GM23338 (cell line): ENCODE measurements around the gene POLA1. TPM values are rescaled to one million over a fixed set of nuclear protein-coding genes. Genes with fewer than 3 reads are reported as not detected.

ENCODE experiments used
- ATAC-seq: fragments of 200-7000 bp; cut with Tn5 transposase; 3 replicates; pipeline ENCODE4 v1.9.1; 2020
- DNase-seq: peaks from one replicate; pipeline ENCODE4 v3.0.0-alpha.2; 2015; ENCODE audit warnings: low spot score
- H2AFZ ChIP-seq: fragments of 200-600 bp; sonication (generic); 2 replicates; pipeline ENCODE4 v1.8.0; 2016; ENCODE audit warnings: antibody characterized with exemption, mild to moderate bottlenecking, moderate library complexity
- H3F3A ChIP-seq: fragments of 200-600 bp; sonication (generic); replicated peaks from 2 replicates; pipeline ENCODE4 v1.8.0; 2017; ENCODE audit warnings: antibody characterized with exemption, mixed run types, low read depth
- H3K27ac ChIP-seq: fragments of 200-600 bp; sonication (generic); 2 replicates; pipeline ENCODE4 v1.6.1; 2016; ENCODE audit warnings: low read depth
- H3K27me3 ChIP-seq: fragments of 200-600 bp; sonication (generic); 2 replicates; pipeline ENCODE4 v1.8.0; 2016; ENCODE audit warnings: mild to moderate bottlenecking, mixed run types, moderate library complexity; ENCODE audit not compliant: insufficient read depth
- H3K36me3 ChIP-seq: fragments of 200-600 bp; sonication (generic); 2 replicates; pipeline ENCODE4 v1.8.0; 2016; ENCODE audit warnings: mild to moderate bottlenecking; ENCODE audit not compliant: insufficient read depth
- H3K4me1 ChIP-seq: fragments of 200-600 bp; sonication (generic); 2 replicates; pipeline ENCODE4 v1.8.0; 2016; ENCODE audit warnings: mild to moderate bottlenecking, moderate library complexity; ENCODE audit not compliant: insufficient read depth
- H3K4me2 ChIP-seq: fragments of 200-600 bp; sonication (generic); 2 replicates; pipeline ENCODE4 v1.7.1; 2017; ENCODE audit warnings: mixed run types
- H3K4me3 ChIP-seq: fragments of 200-600 bp; sonication (generic); 2 replicates; pipeline ENCODE4 v1.6.1; 2016; ENCODE audit warnings: mixed run types
- H3K79me2 ChIP-seq: fragments of 200-600 bp; sonication (generic); replicated peaks from 2 replicates; pipeline ENCODE4 v1.8.0; 2017; ENCODE audit warnings: mild to moderate bottlenecking; ENCODE audit not compliant: insufficient read depth
- H3K9me2 ChIP-seq: fragments of 200-600 bp; sonication (generic); 2 replicates; pipeline ENCODE4 v1.8.0; 2017; ENCODE audit not compliant: insufficient read depth
- H4K20me1 ChIP-seq: fragments of 200-600 bp; sonication (generic); replicated peaks from 2 replicates; pipeline ENCODE4 v1.8.0; 2017; ENCODE audit warnings: mild to moderate bottlenecking; ENCODE audit not compliant: insufficient read depth
- H3K27ac Mint-ChIP-seq: 2 replicates; pipeline ENCODE4 v1.8.0; 2020; ENCODE audit warnings: inconsistent platforms, mild to moderate bottlenecking, moderate library complexity, mixed read lengths
- H3K27me3 Mint-ChIP-seq: 3 replicates; pipeline ENCODE4 v1.8.0; 2022; ENCODE audit warnings: low read depth, mild to moderate bottlenecking, moderate library complexity, mixed read lengths, inconsistent platforms; ENCODE audit not compliant: insufficient read depth, poor library complexity
- H3K36me3 Mint-ChIP-seq: 3 replicates; pipeline ENCODE4 v1.8.0; 2021; ENCODE audit warnings: low read depth, mild to moderate bottlenecking, inconsistent platforms, moderate library complexity, mixed read lengths
- H3K4me1 Mint-ChIP-seq: 3 replicates; pipeline ENCODE4 v1.8.0; 2020; ENCODE audit warnings: mild to moderate bottlenecking, inconsistent platforms, mixed read lengths
- H3K4me3 Mint-ChIP-seq: 3 replicates; pipeline ENCODE4 v1.8.0; 2021; ENCODE audit warnings: moderate library complexity, mild to moderate bottlenecking, inconsistent platforms, mixed read lengths
- H3K9me3 Mint-ChIP-seq: 3 replicates; pipeline ENCODE4 v1.8.0; 2020; ENCODE audit warnings: moderate library complexity, mild to moderate bottlenecking, inconsistent platforms, mixed read lengths
- CREB1 ChIP-seq: fragments of 250-450 bp; sonication (Bioruptor Pico); IDR thresholded peaks from 2 replicates; pipeline ENCODE4 v1.5.0; 2020; ENCODE audit warnings: low read depth, mild to moderate bottlenecking, moderate library complexity
- EZH2phosphoT487 ChIP-seq: fragments of 200-600 bp; sonication (generic); IDR thresholded peaks from one replicate; pipeline ENCODE4 v1.8.1; 2018; ENCODE audit warnings: antibody characterized with exemption; ENCODE audit not compliant: unreplicated experiment
- JUNB ChIP-seq: IDR thresholded peaks from one replicate; pipeline ENCODE4 v1.6.1; 2016; ENCODE audit warnings: antibody characterized with exemption; ENCODE audit not compliant: unreplicated experiment
- STAT1 ChIP-seq: IDR thresholded peaks from one replicate; pipeline ENCODE4 v1.6.1; 2016; ENCODE audit warnings: antibody characterized with exemption; ENCODE audit not compliant: unreplicated experiment
- ZNF114 ChIP-seq: fragments of 250-450 bp; sonication (Bioruptor Pico); IDR thresholded peaks from 2 replicates; pipeline ENCODE4 v1.5.0; 2020; ENCODE audit warnings: mild to moderate bottlenecking, moderate library complexity
- ZNF331 ChIP-seq: fragments of 250-450 bp; sonication (Bioruptor Pico); IDR thresholded peaks from 2 replicates; pipeline ENCODE4 v1.5.0; 2020; ENCODE audit warnings: low read depth, mild to moderate bottlenecking, moderate library complexity
- polyA plus RNA-seq: library from polyadenylated mRNA; unstranded; fragments of >200 nt; fragmentation: Nextera tagmentation; extraction: Ambion mirVana; gene quantifications from 2 replicates; pipeline ENCODE4 v1.2.1, GENCODE V29; 2016
- total RNA-seq: library from RNA; depleted of rRNA; stranded (reverse); fragments of >200 nt; shearing (Covaris generic); gene quantifications from 2 replicates; pipeline ENCODE4 v1.2.3, GENCODE V29; 2014
- TF ChIP-seq, protein P1 (sequence below): IDR thresholded peaks from 2 replicates; pipeline ENCODE4 v1.6.1; 2016; ENCODE audit warnings: antibody characterized with exemption
- TF ChIP-seq, protein P2 (sequence below): IDR thresholded peaks from one replicate; pipeline ENCODE4 v1.6.1; 2018; ENCODE audit warnings: antibody characterized with exemption; ENCODE audit not compliant: unreplicated experiment
- TF ChIP-seq, protein P3 (sequence below), 2 experiments: fragments of 200-600 bp in 1 of 2; sonication (generic) in 1 of 2; conservative IDR thresholded peaks; 2 replicates each; pipeline versions ENCODE4 v1.5.1 to v1.6.1; 2016 to 2017; ENCODE audit warnings: antibody characterized with exemption in 2 of 2, low read depth in 2 of 2, mild to moderate bottlenecking in 2 of 2, moderate library complexity in 1 of 2

The POLA1 gene
- total and polyA plus RNA-seq, 2 experiments from 2014 or later, result 12.6 to 36.6 TPM

DNA sequence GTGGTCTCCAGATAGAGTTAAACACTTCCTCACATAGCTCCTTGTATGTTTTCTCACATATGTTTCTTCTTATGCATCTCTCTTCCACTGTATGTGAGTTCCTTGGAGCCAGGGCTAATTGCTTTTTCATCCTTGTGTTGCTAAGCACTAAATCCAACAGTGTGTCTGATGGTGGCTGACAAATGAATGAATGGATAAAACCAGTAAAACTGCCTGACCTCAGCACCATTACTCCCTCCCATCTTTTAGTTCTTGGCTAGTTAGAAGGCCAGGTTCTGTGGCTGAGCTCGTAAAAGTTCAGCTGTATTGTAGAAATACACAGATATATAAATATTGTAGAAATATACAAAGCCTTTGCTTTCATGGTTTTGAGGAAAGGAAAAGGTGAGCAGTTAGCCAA, 271.7 kb downstream of the POLA1 start:
- no peak overlapping the region for H2AFZ ChIP-seq
- no peaks in the 10 kb centered on the region for H4K20me1 ChIP-seq
- no peaks in the 10 kb centered on the region for H3K79me2 ChIP-seq
- TF ChIP-seq STAT1 (no peak), ZNF114 (no peak), CREB1 (no peak), ZNF331 (CRISPR knock-in tag) (no peak), EZH2phosphoT487 (no peak)
- TF ChIP-seq, protein P1, sequence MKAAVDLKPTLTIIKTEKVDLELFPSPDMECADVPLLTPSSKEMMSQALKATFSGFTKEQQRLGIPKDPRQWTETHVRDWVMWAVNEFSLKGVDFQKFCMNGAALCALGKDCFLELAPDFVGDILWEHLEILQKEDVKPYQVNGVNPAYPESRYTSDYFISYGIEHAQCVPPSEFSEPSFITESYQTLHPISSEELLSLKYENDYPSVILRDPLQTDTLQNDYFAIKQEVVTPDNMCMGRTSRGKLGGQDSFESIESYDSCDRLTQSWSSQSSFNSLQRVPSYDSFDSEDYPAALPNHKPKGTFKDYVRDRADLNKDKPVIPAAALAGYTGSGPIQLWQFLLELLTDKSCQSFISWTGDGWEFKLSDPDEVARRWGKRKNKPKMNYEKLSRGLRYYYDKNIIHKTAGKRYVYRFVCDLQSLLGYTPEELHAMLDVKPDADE, result no peak
- TF ChIP-seq, protein P2, sequence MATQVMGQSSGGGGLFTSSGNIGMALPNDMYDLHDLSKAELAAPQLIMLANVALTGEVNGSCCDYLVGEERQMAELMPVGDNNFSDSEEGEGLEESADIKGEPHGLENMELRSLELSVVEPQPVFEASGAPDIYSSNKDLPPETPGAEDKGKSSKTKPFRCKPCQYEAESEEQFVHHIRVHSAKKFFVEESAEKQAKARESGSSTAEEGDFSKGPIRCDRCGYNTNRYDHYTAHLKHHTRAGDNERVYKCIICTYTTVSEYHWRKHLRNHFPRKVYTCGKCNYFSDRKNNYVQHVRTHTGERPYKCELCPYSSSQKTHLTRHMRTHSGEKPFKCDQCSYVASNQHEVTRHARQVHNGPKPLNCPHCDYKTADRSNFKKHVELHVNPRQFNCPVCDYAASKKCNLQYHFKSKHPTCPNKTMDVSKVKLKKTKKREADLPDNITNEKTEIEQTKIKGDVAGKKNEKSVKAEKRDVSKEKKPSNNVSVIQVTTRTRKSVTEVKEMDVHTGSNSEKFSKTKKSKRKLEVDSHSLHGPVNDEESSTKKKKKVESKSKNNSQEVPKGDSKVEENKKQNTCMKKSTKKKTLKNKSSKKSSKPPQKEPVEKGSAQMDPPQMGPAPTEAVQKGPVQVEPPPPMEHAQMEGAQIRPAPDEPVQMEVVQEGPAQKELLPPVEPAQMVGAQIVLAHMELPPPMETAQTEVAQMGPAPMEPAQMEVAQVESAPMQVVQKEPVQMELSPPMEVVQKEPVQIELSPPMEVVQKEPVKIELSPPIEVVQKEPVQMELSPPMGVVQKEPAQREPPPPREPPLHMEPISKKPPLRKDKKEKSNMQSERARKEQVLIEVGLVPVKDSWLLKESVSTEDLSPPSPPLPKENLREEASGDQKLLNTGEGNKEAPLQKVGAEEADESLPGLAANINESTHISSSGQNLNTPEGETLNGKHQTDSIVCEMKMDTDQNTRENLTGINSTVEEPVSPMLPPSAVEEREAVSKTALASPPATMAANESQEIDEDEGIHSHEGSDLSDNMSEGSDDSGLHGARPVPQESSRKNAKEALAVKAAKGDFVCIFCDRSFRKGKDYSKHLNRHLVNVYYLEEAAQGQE, result no peak
- TF ChIP-seq, protein P3, sequence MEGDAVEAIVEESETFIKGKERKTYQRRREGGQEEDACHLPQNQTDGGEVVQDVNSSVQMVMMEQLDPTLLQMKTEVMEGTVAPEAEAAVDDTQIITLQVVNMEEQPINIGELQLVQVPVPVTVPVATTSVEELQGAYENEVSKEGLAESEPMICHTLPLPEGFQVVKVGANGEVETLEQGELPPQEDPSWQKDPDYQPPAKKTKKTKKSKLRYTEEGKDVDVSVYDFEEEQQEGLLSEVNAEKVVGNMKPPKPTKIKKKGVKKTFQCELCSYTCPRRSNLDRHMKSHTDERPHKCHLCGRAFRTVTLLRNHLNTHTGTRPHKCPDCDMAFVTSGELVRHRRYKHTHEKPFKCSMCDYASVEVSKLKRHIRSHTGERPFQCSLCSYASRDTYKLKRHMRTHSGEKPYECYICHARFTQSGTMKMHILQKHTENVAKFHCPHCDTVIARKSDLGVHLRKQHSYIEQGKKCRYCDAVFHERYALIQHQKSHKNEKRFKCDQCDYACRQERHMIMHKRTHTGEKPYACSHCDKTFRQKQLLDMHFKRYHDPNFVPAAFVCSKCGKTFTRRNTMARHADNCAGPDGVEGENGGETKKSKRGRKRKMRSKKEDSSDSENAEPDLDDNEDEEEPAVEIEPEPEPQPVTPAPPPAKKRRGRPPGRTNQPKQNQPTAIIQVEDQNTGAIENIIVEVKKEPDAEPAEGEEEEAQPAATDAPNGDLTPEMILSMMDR (conservative IDR thresholded peaks at IDR 0.05; ENCODE audit: low read depth in 2 of 2), result no peak
- no peak overlapping the region for H3K4me2 ChIP-seq
- no peaks in the 10 kb centered on the region for H3K27me3 ChIP-seq
- Mint-ChIP-seq H3K4me3 (no peak overlapping the region), H3K36me3 (no peaks in the 10 kb centered on the region; the same call in 2 of the 3 replicates), H3K9me3 (no peaks in the 10 kb centered on the region), H3K4me1 (peaks cover 15% of the 10 kb centered on the region; the same call in 2 of the 3 replicates), H3K27me3 (no peaks in the 10 kb centered on the region), H3K27ac (no peak overlapping the region)
- H3F3A ChIP-seq, result no peaks in the 10 kb centered on the region
- H3K27ac ChIP-seq, result no peak overlapping the region
- DNase-seq, result no peak
- ATAC-seq, result no peak
- H3K9me2 ChIP-seq, result no peaks in the 10 kb centered on the region
- no peaks in the 10 kb centered on the region for H3K36me3 ChIP-seq
- H3K4me1 ChIP-seq, result peaks cover 9% of the 10 kb centered on the region; the same call in 1 of the 2 replicates
- no peak overlapping the region for H3K4me3 ChIP-seq

DNA sequence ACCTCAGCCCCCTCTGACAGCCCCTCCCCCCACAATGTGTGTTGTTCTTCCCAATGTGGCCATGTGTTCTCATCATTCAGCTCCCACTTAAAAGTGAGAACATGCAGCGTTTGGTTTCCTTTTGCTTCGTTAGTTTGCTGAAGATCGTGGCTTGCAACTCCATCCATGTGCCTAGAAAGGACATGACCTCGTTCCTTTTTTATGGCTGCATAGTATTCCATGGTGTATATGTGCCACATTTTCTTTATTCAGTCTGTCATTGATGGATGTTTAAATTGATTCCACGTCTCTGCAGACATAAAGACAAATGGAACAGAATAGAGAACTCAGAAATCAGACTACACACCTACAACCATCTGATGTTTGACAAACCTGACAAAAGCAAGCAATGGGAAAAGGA, 276.1 kb downstream of the POLA1 start:
- Mint-ChIP-seq H3K27me3 (no peaks in the 10 kb centered on the region), H3K4me3 (no peak overlapping the region), H3K9me3 (no peaks in the 10 kb centered on the region), H3K36me3 (no peaks in the 10 kb centered on the region; the same call in 2 of the 3 replicates), H3K4me1 (no peaks in the 10 kb centered on the region), H3K27ac (no peak overlapping the region)
- no peak overlapping the region for H2AFZ ChIP-seq
- no peak overlapping the region for H3K4me2 ChIP-seq
- no peaks in the 10 kb centered on the region for H3K27me3 ChIP-seq
- no peak for ATAC-seq
- no peaks in the 10 kb centered on the region for H4K20me1 ChIP-seq
- no peak overlapping the region for H3K4me3 ChIP-seq
- no peak overlapping the region for H3K27ac ChIP-seq
- no peaks in the 10 kb centered on the region for H3K79me2 ChIP-seq
- H3K36me3 ChIP-seq, result no peaks in the 10 kb centered on the region
- no peaks in the 10 kb centered on the region for H3K4me1 ChIP-seq
- no peak for DNase-seq
- no peaks in the 10 kb centered on the region for H3F3A ChIP-seq
- no peaks in the 10 kb centered on the region for H3K9me2 ChIP-seq
- TF ChIP-seq EZH2phosphoT487 (no peak), JUNB (no peak), ZNF331 (CRISPR knock-in tag) (no peak)
- TF ChIP-seq, protein P3 (conservative IDR thresholded peaks at IDR 0.05; ENCODE audit: low read depth in 2 of 2), result no peak
- TF ChIP-seq, protein P2, result no peak
